Measurements from ENCODE around the gene UBR1.

DNA sequence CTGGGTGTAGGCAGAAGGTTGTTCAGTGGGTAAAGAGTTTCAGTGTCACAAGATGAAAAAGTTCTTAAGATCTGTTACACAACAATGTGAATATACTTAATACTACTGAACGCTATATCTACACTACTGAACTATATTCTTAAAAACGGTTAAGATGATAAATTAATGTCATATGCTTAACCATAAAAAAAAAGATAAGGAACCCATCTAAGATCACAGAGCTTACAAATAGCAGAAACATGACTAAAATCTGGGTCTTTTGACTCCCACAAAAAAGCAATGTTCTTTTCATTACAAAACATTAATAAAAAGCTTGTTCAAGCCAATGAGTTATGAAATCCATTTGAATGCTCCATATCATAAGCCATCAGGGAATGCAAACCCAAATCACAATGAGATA lies 34.4 kb downstream of the UBR1 start:
- no peak for TF ChIP-seq POLR2AphosphoS5 (IDR thresholded peaks at IDR 0.05; ENCODE audit: low read depth)
- TF ChIP-seq EZH2 (IDR thresholded peaks at IDR 0.05; ENCODE audit: low read depth, unreplicated experiment): no peak
- TF ChIP-seq, protein P1, sequence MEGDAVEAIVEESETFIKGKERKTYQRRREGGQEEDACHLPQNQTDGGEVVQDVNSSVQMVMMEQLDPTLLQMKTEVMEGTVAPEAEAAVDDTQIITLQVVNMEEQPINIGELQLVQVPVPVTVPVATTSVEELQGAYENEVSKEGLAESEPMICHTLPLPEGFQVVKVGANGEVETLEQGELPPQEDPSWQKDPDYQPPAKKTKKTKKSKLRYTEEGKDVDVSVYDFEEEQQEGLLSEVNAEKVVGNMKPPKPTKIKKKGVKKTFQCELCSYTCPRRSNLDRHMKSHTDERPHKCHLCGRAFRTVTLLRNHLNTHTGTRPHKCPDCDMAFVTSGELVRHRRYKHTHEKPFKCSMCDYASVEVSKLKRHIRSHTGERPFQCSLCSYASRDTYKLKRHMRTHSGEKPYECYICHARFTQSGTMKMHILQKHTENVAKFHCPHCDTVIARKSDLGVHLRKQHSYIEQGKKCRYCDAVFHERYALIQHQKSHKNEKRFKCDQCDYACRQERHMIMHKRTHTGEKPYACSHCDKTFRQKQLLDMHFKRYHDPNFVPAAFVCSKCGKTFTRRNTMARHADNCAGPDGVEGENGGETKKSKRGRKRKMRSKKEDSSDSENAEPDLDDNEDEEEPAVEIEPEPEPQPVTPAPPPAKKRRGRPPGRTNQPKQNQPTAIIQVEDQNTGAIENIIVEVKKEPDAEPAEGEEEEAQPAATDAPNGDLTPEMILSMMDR (conservative IDR thresholded peaks at IDR 0.05; ENCODE audit: low read depth in 2 of 2): no peak
- no peak for TF ChIP-seq EZH2phosphoT487 (IDR thresholded peaks at IDR 0.05; ENCODE audit: unreplicated experiment)
- TF ChIP-seq CREB1 (CRISPR knock-in tag; IDR thresholded peaks at IDR 0.05; ENCODE audit: low read depth): no peak
